ENCODE data around the gene OR51E2.
"Not testable (repeated sequence)": the region's sequence is repeated elsewhere in the genome, so short reads cannot be mapped to it uniquely, and the experiment has no call there.

Gene OR51E2

GRCh38 chr11:4697585-4697984, at the start of gene OR51E2:
Gene OR51E2 (minus strand): TSS chr11:4697853. CDS start chr11:4682711, 15,142 bp downstream.
- no peak for DNase-seq

- DNase-seq: no peak
Observed at GRCh38 chr11:4740735-4741134, 43.1 kb upstream of the OR51E2 start.

- no peak for DNase-seq
Observed at GRCh38 chr11:4727171-4727570, 29.5 kb upstream of the OR51E2 start.

- DNase-seq: not testable (repeated sequence)
Observed at GRCh38 chr11:4722616-4723534, 25.2 kb upstream of the OR51E2 start.

GRCh38 chr11:4714300-4714699, 16.6 kb upstream of the OR51E2 start:
- no peak for DNase-seq

- no peak for DNase-seq
Observed at GRCh38 chr11:4713241-4713640, 15.6 kb upstream of the OR51E2 start.

- no peak for DNase-seq
Observed at GRCh38 chr11:4704790-4705334, 7.2 kb upstream of the OR51E2 start.

GRCh38 chr11:4704054-4704789, 6.6 kb upstream of the OR51E2 start, which contains the start of gene MMP26:
Gene MMP26 (plus strand): TSS chr11:4704784.
- no peak for DNase-seq

- no peak for DNase-seq
Observed at GRCh38 chr11:4700436-4700820, 2.8 kb upstream of the OR51E2 start.

- no peak for DNase-seq
Observed at GRCh38 chr11:4699697-4700435, 2.2 kb upstream of the OR51E2 start.

GRCh38 chr11:4695442-4695841, 2.2 kb downstream of the OR51E2 start:
- no peak for DNase-seq

GRCh38 chr11:4684631-4685285, 12.9 kb downstream of the OR51E2 start:
- DNase-seq: no peak

- no peak for DNase-seq
Observed at GRCh38 chr11:4682623-4683419, 14.8 kb downstream of the OR51E2 start.

- DNase-seq: no peak
Observed at GRCh38 chr11:4680341-4680740, 17.3 kb downstream of the OR51E2 start.

GRCh38 chr11:4677948-4678347, 19.7 kb downstream of the OR51E2 start:
- DNase-seq: no peak

GRCh38 chr11:4673781-4674180, 23.9 kb downstream of the OR51E2 start:
- DNase-seq: no peak

- no peak for DNase-seq
Observed at GRCh38 chr11:4672470-4672869, 25.2 kb downstream of the OR51E2 start.

- DNase-seq: no peak
Observed at GRCh38 chr11:4671741-4672140, 25.9 kb downstream of the OR51E2 start.

GRCh38 chr11:4665424-4665823, 32.2 kb downstream of the OR51E2 start:
- DNase-seq: no peak

- no peak for DNase-seq
Observed at GRCh38 chr11:4664786-4665185, 32.9 kb downstream of the OR51E2 start.

- DNase-seq: no peak
Observed at GRCh38 chr11:4664183-4664582, 33.5 kb downstream of the OR51E2 start.

- no peak for DNase-seq
Observed at GRCh38 chr11:4662876-4663275, 34.8 kb downstream of the OR51E2 start.

Measured in hematopoietic multipotent progenitor cell treated with erythropoietin and hydrocortisone succinate and interleukin-3 and kit ligand, for 4 days (in vitro differentiated cells).